Measurements from ENCODE around the gene POLE2. TPM values are rescaled to one million over a fixed set of nuclear protein-coding genes. Genes with fewer than 3 reads are reported as not detected.

POLE2 gene
- total and polyA plus RNA-seq, 2 of the 13 experiments (the other 11 are each of a cell fraction or from before 2014, with no cell fraction given), result 16.6 to 37.0 TPM

- TF ChIP-seq, protein P1, sequence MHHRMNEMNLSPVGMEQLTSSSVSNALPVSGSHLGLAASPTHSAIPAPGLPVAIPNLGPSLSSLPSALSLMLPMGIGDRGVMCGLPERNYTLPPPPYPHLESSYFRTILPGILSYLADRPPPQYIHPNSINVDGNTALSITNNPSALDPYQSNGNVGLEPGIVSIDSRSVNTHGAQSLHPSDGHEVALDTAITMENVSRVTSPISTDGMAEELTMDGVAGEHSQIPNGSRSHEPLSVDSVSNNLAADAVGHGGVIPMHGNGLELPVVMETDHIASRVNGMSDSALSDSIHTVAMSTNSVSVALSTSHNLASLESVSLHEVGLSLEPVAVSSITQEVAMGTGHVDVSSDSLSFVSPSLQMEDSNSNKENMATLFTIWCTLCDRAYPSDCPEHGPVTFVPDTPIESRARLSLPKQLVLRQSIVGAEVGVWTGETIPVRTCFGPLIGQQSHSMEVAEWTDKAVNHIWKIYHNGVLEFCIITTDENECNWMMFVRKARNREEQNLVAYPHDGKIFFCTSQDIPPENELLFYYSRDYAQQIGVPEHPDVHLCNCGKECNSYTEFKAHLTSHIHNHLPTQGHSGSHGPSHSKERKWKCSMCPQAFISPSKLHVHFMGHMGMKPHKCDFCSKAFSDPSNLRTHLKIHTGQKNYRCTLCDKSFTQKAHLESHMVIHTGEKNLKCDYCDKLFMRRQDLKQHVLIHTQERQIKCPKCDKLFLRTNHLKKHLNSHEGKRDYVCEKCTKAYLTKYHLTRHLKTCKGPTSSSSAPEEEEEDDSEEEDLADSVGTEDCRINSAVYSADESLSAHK (CRISPR knock-in tag; IDR thresholded peaks at IDR 0.05; ENCODE audit: borderline replicate concordance), result no peak
- peak; percentile 82 for TF ChIP-seq ZBTB38 (CRISPR knock-in tag; IDR thresholded peaks at IDR 0.05)
- peak; percentile 84; the same call in 1 of the 2 replicates for TF ChIP-seq KLF11 (CRISPR knock-in tag; IDR thresholded peaks at IDR 0.05)
- TF ChIP-seq ETS1 (CRISPR knock-in tag; IDR thresholded peaks at IDR 0.05), result no peak
- no peak for TF ChIP-seq ZNF674 (CRISPR knock-in tag; IDR thresholded peaks at IDR 0.05; ENCODE audit: low read depth)
- TF ChIP-seq TAF1 (CRISPR knock-in tag; IDR thresholded peaks at IDR 0.05), result peak; percentile 67
- TF ChIP-seq KLF16 (CRISPR knock-in tag; IDR thresholded peaks at IDR 0.05), result peak; percentile 52 to 64; a peak in 1 of 4 replicates
- TF ChIP-seq, protein P2, sequence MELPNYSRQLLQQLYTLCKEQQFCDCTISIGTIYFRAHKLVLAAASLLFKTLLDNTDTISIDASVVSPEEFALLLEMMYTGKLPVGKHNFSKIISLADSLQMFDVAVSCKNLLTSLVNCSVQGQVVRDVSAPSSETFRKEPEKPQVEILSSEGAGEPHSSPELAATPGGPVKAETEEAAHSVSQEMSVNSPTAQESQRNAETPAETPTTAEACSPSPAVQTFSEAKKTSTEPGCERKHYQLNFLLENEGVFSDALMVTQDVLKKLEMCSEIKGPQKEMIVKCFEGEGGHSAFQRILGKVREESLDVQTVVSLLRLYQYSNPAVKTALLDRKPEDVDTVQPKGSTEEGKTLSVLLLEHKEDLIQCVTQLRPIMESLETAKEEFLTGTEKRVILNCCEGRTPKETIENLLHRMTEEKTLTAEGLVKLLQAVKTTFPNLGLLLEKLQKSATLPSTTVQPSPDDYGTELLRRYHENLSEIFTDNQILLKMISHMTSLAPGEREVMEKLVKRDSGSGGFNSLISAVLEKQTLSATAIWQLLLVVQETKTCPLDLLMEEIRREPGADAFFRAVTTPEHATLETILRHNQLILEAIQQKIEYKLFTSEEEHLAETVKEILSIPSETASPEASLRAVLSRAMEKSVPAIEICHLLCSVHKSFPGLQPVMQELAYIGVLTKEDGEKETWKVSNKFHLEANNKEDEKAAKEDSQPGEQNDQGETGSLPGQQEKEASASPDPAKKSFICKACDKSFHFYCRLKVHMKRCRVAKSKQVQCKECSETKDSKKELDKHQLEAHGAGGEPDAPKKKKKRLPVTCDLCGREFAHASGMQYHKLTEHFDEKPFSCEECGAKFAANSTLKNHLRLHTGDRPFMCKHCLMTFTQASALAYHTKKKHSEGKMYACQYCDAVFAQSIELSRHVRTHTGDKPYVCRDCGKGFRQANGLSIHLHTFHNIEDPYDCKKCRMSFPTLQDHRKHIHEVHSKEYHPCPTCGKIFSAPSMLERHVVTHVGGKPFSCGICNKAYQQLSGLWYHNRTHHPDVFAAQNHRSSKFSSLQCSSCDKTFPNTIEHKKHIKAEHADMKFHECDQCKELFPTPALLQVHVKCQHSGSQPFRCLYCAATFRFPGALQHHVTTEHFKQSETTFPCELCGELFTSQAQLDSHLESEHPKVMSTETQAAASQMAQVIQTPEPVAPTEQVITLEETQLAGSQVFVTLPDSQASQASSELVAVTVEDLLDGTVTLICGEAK (IDR thresholded peaks at IDR 0.05), result no peak
- TF ChIP-seq, protein P2 (CRISPR knock-in tag; IDR thresholded peaks at IDR 0.05), result no peak; the same call in 1 of the 2 replicates
- no peak for TF ChIP-seq ZNF33B (CRISPR knock-in tag; IDR thresholded peaks at IDR 0.05)
- no peak for TF ChIP-seq ZFAT (CRISPR knock-in tag; conservative IDR thresholded peaks at IDR 0.05)
Measured at GRCh38 chr14:49633640-49634546, 54.1 kb downstream of the POLE2 start (continued).
